A549 (cell line): ENCODE results near the gene SYAP1.

ENCODE experiments used
- CEBPB ChIP-seq, 2 experiments: fragments of >200 bp in 1 of 2; sonication (Bioruptor Twin) in 1 of 2; formaldehyde crosslinking in 1 of 2; IDR thresholded peaks; 2 replicates each; pipeline ENCODE4 v1.6.1; 2012 to 2016
- CTCF ChIP-seq: fragments of >200 bp; sonication (Bioruptor Twin); formaldehyde crosslinking; IDR thresholded peaks from 3 replicates; pipeline ENCODE4 v1.5.1; 2016
- EP300 ChIP-seq, 2 experiments: fragments of >200 bp; sonication (Bioruptor Twin); formaldehyde crosslinking; IDR thresholded peaks; 2 replicates in 1 of 2; 3 replicates in 1 of 2; pipeline ENCODE4 v1.6.1; 2016 to 2017
- JUN ChIP-seq, 2 experiments: fragments of >200 bp; sonication (Bioruptor Twin); formaldehyde crosslinking; IDR thresholded peaks; 2 replicates in 1 of 2; 3 replicates in 1 of 2; pipeline ENCODE4 v1.6.1; 2016 to 2017
- NR3C1 ChIP-seq: fragments of >200 bp; sonication (Bioruptor Twin); formaldehyde crosslinking; IDR thresholded peaks from 3 replicates; pipeline ENCODE4 v1.6.1; 2017
- POLR2A ChIP-seq: IDR thresholded peaks from 2 replicates; pipeline ENCODE4 v1.6.1; 2012; ENCODE audit warnings: mild to moderate bottlenecking, low read length
- RARB ChIP-seq: fragments of 250-450 bp; sonication (Bioruptor Pico); IDR thresholded peaks from 2 replicates; pipeline ENCODE4 v1.8.0; 2021; ENCODE audit warnings: mild to moderate bottlenecking, moderate library complexity
- REST ChIP-seq: fragments of 200-600 bp; sonication (generic); IDR thresholded peaks from 2 replicates; pipeline ENCODE4 v1.6.1; 2016; ENCODE audit warnings: antibody characterized with exemption, mild to moderate bottlenecking, moderate library complexity

GRCh38 chrX:16748425-16748824, 29.0 kb downstream of the SYAP1 start:
- TF ChIP-seq RARB (CRISPR knock-in tag) (no peak), CEBPB (IDR thresholded peaks at IDR 0.05) (no peak), CTCF (no peak), NR3C1 (no peak), EP300 (IDR thresholded peaks at IDR 0.05) (no peak), REST (no peak), POLR2A (no peak), JUN (IDR thresholded peaks at IDR 0.05) (no peak)
